Gastroesophageal sphincter (tissue), 3 donors: Measurements from ENCODE around the gene MEGF6.

Experiments
- CTCF ChIP-seq, 4 experiments: fragments of 200-600 bp in 2 of 4; fragments of 450-650 bp in 2 of 4; sonication (generic) in 1 of 4; IDR thresholded peaks; one replicate each; pipeline ENCODE4 v1.5.1; 2017 to 2019; ENCODE audit warnings: antibody characterized with exemption in 4 of 4, mild to moderate bottlenecking in 2 of 4, moderate library complexity in 2 of 4
- EP300 ChIP-seq: sonication (generic); formaldehyde crosslinking; IDR thresholded peaks from one replicate; pipeline ENCODE4 v1.6.1; 2017; ENCODE audit warnings: antibody characterized with exemption, mild to moderate bottlenecking
- POLR2A ChIP-seq, 2 donors: fragments of 450-650 bp; IDR thresholded peaks; one replicate each; pipeline ENCODE4 v1.6.1; 2017; ENCODE audit warnings: antibody characterized with exemption in 2 of 2, mild to moderate bottlenecking in 2 of 2, moderate library complexity in 1 of 2

- TF ChIP-seq CTCF (IDR thresholded peaks at IDR 0.05) (no peak), EP300 (no peak), POLR2A (IDR thresholded peaks at IDR 0.05) (no peak)
Measured at GRCh38 chr1:3500265-3500835, 111.0 kb downstream of the MEGF6 start.
